ENCODE measurements around the gene RERE.
"Not testable (repeated sequence)": the region's sequence is repeated elsewhere in the genome, so short reads cannot be mapped to it uniquely, and the experiment has no call there.

RERE gene

DNA sequence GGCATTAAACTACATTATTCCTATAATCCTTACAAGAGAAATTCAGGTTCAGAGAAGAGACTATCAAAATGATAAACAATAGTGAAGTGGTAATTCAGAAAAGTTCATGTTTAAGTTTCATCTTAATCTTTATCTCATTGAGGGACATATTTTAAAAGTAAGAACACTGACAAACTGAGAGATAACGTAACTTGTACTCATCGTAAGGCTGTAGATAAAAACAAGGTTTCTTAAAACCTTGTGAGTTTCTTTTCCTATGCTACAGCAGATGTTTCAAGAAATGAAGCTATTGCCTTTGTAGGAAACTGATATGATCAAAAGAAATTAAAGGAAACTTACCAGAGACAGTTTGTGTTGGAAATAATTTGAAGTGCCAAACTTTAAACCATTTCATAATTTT, 65.0 kb downstream of the RERE start:
- DNase-seq (ENCODE audit: low spot score): no peak

DNA sequence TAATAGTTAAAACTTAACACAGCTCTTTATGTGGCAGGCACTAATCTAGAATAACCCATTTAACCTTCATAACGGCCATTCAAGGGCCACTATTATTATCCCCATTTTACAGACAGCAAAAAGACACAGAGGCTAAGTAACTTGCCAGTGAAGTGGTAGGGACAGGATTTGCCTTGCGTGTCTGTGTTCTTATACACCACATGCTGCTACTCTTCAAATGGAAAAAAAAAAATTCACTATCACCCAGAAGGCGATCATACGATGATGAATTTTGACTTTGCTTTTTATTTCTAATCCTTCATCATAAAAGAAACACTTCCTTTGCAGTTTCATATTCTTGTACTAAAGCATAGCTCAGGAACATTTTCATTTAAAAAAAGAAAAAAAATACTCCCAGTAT, 65.5 kb downstream of the RERE start:
- DNase-seq (ENCODE audit: low spot score): no peak

DNA sequence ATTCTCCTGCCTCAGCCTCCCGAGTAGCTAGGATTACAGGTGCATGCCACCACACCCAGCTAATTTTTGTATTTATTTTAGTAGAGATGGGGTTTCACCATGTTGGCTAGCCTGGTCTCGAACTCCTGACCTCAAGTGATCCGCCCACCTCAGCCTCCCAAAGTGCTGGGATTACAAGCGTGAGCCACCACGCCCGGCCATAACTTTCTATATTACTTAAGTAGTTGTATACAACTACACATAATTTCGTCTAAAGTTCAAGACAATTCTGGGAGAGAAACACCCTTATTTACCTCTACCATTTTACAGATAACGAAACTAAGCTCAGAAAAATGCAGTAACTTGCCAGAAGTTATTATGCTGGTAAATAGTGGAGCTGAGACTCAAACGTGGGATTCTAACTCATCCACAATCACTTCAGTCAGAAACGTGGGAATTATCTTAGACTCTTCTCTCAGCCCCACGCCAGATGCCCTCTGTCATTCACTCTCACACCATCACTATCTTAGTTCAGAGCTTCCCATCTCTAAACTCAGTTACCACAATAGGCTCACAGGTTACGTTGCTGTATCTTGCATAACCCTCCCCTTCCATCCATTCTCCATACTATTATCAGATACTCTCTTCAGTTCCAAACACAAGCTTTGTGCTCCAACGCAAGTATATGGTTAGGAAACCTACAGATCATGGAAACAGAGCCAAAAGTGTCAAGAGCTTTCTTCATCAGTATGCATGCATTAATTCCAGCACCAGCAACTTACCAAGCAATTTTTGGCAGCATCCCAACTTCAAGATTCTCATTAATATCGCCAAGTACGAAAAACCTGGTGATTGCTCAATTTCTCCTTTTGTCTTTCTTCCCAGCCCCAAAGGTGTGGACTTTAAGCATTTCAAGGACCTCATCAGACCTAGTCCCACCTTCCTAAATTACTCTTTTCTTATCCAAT, 69.3 kb downstream of the RERE start:
- DNase-seq (ENCODE audit: low spot score): no peak

DNA sequence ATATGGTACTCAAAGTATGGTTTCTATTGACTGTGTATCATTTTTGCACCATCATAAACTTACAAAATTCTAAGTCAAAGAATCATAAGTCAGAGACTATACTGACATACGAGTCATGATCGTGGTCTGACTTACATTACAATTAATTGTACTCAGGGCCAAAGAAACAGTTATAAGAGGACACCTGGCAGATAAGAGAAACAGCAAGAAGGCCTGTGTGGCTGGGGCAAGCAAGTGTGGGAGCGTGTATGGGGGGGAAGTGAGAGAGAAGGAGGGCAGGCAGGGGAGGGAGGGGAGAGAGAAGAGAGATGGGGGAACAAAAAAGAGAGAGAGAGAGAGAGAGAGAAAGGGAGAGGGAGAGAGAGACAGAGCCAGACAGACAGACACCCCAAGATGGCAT, 70.9 kb downstream of the RERE start:
- DNase-seq (ENCODE audit: low spot score): no peak

DNA sequence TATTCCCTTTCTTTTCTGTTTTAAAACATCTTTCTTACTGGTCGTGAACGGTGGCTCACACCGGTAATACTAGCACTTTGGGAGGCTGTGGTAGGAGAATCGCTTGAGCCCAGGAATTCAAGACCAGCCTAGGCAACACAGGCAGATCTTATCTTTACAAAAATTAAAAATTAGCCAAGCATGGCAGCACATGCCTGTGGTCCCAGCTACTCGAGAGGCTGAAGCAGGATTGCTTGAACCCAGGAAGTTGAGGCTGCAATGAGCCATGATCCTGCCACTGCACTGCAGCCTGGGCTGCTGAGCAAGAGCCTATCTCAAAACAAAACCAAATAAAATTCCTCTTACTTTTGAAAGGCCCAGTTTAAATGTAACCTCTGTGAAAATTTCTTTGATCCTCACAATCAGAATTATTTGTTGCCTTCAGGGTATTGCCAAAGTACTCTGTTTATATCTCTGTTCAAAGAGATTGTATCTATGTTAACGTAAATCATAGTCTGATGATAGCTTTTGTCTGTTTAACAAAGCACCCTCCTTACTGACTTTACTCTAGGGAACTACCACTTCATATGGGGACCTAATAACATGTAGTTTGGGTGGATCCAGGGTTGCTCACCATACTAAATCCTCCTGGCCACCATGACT, 71.6 kb downstream of the RERE start:
- no peak for DNase-seq (ENCODE audit: low spot score)

DNA sequence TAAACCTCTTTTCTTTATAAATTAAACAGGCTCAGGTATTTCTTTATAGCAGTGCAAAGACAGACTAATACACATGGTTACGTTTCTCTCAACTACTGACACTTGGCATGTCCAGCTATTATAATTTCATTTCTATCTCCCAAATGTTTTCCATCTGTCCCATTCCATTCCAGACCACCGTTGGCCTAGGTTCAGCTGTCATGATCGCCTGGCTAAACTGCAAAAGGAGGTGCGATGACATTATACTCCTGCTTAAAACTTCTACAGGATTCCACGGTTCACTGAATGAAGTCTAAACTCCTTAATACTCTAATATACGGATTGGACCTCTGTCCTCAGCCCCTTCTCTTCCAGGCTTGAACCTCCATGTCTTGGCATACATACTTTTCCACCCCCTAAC, 72.1 kb downstream of the RERE start:
- DNase-seq (ENCODE audit: low spot score): no peak

DNA sequence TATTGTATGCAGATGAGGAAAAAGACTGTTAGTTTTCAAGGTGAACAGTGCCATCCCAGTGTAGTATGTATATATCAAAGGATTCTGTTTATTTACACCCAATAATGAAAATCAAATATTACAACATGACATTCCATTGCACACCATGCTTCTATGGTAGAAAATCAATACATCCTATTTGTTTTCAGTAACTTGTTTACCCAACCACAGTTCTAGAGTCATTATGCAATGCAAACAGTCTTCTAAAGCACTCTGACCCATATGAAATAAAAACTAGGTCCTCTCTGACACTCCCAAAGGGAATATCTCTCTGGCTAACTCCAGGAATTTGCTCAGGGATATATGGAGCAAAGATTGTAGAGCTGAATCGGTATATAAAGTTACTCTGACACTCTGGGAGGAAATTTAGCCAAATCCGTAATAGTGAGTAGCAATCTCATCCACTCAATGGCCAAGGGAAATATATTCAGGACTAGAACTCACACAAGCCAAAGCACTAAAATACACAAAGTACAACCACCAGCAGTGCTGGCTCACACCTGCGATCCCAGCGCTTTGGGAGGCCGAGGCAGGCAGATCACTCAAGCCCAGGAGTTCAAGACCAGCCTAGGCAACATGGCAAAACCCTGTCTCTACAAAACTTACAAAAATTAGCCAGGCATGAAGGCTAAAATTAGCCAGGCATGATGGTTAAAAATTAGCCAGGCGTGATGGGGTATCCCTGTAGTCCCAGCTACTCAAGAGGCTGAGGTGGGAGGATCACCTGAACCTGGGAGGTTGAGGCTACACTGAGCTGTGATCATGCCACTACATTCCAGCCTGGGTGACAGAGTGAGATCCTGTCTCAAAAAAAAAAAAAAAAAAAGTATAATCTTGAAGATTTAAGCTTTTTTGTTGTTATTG, 75.2 kb downstream of the RERE start:
- DNase-seq (ENCODE audit: low spot score): no peak

DNA sequence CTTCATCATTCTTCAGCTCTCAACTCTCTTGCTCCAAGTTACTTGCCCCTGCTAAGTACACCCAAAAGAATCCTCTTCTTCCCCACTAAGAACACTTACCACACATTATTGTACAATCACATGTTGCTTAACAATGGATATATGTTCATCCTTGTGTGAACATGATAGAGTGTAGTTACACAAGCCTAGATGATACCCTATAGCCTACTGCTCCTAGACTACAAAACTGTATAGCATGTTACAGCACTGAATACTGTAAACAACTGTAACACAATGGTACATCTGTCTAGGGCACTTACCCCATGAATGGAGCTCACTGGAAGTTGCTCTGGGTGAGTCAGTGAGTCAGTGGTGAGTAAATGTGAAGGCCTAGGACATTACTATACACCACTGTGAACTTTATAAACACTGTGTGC, 77.4 kb downstream of the RERE start:
- DNase-seq (ENCODE audit: low spot score): peak; percentile 73

DNA sequence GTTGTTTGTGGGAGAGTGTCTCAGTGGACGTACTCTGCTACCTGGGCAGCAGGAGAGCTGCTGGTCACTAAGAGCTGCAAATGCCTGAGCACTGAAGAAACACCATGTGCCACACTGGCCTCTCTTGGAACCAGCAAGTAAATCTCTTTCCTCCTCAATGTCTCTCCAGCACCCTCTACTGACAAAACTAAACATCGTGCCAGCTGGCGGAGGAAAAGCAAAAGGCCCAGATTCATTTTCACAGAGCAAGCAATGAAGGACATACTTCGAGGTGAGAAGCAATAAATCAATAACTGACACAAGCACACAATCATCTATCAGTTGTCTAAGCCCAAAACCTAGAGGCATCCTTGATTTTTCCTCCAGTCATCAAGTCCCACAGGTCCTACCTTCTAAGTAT, 78.1 kb downstream of the RERE start:
- no peak for DNase-seq (ENCODE audit: low spot score)

DNA sequence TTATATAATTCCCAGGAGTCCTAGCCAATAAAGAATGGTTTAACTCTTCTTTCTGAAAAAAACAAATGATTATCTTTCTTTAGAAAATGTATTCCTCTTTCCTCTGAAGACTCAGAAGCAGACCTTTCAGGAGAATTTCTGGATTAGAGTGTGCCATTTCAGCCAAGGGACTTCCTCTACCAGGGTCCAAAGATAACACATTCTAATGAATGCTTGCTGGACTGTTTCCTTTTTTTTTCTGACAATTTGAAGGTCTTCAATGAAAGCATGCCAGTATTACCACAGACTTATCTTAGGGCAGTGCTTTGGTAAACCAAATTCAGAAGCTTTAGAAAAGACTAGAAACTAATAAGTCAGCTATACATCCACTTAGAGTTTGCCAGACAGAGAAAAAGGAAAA, 80.5 kb downstream of the RERE start:
- no peak for DNase-seq (ENCODE audit: low spot score)

DNA sequence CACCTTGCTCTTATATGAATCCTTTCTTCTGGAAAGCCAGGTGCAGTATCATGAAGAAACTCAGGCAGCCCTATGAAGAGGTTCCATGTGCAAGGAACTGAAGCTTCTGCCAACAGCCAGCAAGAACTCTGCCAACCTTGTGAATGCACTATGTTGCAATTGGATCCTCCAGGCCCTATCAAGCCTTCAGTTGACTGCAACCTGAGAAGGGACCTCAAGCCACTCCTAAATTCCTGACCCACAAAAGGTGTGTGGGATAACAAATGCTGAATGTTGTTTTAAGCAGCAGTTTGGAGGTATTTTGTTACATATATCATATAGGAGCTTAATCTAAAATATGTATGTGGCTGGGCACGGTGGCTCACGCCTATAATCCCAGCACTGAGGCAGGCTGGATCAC, 84.0 kb downstream of the RERE start:
- no peak for DNase-seq (ENCODE audit: low spot score)

DNA sequence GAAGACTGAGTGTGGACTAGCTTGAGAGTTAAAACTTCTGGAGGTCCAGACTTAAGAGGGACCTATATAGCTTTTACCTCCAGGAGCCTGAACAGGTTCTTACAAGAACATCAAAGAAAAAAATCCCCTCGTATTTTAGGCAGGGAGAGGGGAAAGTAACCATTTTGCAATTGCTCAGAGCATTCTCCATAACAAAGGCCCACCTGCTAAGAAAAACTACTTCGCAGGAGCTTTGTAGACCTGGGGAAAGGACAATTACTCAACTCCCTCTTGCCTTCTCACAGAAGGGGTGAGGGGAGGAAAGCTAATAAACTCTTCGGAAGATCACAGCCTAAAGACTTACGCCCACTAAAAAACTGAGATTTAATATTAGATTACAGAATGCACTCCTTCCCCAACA, 86.3 kb downstream of the RERE start:
- no peak for DNase-seq (ENCODE audit: low spot score)

DNA sequence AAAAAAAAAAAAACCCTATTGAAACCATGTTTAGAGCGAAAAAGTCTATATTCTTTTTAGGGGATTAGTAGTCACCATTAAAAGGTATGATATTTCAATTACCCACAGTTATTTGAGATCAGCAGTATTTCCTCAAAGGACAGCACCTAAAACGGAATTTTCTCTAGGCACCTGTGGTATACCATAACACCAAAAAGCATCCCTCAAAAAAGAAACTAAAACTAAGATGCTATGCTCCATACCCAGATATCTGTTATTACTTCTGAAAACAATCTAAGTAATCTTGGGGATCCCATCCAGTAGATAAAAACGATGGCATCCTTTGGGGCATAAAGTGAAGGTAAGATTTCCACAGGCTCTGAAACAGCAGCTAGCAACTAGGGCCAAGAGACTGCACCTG, 89.0 kb downstream of the RERE start:
- DNase-seq (ENCODE audit: low spot score): no peak

DNA sequence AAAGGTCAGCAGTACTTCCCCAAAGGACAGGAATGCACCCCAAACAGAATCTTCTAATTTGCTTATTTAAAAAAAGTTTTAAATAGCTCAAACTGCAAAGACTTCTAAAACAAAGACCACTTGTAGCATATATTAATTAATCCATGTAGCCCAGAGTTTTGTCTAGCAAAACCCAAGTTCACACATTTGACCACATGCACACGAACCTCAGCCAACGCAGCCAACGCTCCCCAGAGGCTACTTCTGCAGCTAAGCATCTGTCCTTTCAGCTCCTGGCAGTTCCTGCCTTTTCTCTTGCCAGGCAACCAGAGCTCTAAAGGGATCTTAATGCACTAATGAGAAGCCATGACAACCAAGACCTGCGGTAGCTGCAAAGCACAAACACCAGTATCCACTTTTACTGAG, 89.6 kb downstream of the RERE start:
- DNase-seq (ENCODE audit: low spot score): peak; percentile 54

DNA sequence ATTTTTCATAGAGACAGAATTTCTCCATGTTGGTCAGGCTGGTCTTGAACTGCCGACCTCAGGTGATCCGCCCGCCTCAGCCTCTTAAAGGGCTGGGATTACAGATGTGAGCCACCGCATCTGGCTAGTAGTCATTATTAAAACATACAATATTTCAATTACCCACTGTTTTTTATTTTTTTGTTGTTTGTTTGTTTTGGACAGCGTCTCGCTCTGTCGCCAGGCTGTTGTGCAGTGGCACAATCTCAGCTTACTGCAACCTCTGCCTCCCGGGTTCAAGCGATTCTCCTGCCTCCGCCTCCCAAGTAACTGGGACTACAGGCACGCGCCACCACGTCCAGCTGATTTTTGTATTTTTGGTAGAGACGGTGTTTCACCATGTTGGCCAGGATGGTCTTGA, 90.1 kb downstream of the RERE start:
- not testable (repeated sequence) for DNase-seq (ENCODE audit: low spot score)

DNA sequence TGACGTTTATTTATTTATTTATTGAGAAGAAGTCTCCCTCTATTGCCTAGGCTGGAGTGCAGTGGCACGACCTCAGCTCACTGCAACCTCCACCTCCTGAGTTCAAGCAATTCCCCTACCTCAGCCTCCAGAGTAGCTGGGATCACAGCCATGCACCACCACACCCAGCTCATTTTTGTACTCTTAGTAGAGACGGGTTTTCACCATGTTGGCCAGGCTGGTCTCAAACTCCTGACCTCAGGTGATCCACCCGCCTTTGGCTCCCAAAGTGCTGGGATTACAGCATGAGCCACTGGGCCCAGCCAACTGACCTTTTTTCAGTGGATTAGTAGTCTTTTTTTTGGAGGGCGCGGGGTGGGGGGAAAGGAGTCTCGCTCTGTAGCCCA, 90.6 kb downstream of the RERE start:
- not testable (repeated sequence) for DNase-seq (ENCODE audit: low spot score)

DNA sequence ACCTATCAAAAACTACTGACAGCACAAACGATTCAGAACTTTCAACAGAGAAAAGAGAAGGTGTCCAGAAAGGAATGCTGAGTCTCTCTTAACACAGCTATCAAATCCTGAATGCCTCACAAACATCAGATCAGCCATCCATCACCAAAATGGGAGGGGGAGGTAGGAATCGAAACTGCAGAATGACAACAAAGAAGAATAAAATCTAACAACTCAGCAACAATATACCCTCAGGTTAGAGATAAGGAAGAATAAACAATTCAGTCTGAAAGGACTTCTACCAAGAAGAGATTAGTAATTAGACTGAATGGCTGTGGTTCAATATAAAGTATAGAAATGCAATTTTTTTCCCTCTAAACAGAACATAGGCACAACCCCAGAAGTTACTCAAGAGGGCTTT, 94.4 kb downstream of the RERE start:
- no peak for DNase-seq (ENCODE audit: low spot score)

DNA sequence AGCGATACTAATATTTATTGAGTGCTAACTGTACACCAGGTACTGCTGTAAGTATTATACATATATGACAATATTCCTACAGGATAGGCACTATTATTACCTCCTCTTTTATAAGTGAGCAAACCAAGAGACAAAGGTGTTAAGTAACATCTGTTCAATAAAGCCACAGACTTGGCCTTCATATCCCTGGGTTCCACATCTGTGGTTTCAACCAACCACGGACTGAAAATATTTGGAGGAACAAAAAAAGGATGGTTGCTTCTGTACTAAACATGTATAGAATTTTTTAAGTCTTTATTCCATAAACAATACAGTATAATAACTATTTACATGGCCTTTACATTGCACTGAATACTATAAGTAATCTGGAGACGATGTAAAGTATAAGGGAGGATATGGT, 95.1 kb downstream of the RERE start:
- DNase-seq (ENCODE audit: low spot score): no peak

DNA sequence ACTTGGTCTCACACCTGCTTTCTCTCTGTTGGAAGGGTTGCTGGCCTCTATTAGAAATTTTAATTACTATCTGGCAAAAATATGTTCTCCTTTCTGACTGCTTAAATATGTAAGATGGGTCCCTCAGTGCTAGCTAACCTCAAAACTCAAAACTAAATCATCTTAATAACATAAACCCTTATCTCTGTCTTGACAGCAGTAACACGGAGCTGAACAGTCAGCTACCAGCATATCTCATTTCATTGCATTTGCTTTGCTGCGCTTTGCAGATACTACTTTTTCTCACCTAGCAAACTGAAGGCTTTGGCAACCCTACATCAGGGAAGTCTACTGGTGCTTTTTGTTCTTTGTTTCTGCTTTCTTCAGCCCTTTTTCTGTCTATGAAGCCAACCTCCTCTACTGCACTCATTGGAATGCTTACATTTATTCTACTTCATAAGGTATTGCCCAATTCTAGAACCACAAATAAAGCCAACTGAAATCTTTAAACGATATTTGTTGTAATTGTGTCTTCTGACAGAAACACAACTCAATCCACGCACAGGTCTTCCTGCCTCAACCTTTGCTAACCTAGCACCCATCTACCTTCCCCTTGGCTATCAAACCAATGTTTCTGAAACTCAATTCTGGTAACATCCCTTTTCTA, 95.6 kb downstream of the RERE start:
- no peak for DNase-seq (ENCODE audit: low spot score)

DNA sequence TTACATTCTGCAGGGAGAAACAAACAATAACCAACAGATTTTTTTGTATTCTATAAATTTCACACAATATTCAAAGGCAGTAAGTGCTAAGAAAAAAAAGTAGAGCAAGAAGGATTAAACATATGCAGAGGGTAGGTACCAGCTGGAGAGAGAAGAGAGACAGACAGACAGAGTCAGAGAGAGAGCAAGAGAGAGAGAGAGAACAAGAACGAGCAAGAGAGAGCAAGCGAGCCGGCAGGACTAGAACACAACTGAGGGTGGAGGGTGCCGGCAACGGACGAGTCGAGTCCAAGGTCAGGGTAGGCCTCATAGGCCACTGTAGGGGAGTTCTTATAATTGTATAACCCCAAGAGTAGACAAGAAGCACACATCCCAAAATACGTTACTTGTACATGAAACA, 97.1 kb downstream of the RERE start:
- DNase-seq (ENCODE audit: low spot score): no peak

DNA sequence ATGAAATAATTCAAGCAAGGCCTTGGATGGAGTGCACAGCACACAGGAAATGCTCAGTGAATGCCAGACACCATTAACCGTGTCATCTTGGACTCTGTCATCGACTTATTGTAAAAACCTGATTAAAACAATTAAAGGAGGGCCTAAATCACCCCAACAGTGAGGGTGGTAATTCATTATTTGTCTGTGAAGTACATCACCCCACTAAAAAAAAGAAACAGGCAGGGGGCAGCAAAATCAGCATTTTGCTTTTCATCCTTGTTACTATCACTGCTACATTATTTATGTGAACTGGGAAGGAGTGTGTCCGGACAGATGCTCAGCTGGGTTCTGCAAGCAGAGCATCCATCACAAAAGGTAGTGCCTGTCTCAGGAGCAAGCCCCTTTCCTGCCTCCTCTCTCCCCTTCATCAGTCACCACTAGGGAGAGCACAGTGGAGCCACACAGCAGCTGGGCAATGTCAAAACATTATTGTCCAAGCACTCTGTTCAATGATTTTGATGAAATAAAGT, 98.5 kb downstream of the RERE start:
- peak; percentile 59 for DNase-seq (ENCODE audit: low spot score)

DNA sequence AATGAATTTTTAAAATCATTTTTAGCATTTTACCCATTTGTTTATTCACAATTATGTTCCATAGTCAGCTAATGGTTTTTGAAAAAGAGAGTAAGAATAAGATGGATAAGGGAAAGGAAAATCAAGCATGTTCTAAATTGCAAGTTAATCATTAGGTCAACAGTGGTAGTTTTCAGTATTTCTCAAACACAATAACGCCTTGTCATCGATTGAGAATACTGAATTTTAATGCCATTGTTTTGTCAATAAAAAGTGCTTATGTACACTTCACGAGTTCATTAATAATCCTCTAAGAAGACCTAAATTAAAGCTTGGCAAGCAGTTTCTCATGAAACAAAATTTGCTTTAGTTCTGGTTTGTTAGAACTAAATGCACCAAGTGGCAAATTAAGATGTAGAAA, 100.3 kb downstream of the RERE start:
- no peak for DNase-seq (ENCODE audit: low spot score)
